ENCODE results near the gene AGBL2. TPM values are rescaled to one million over a fixed set of nuclear protein-coding genes. Genes with fewer than 3 reads are reported as not detected.
"Not testable (repeated sequence)": the region's sequence is repeated elsewhere in the genome, so short reads cannot be mapped to it uniquely, and the experiment has no call there.

The AGBL2 gene
- polyA plus RNA-seq, 1 experiment, result 2.2 TPM

DNA sequence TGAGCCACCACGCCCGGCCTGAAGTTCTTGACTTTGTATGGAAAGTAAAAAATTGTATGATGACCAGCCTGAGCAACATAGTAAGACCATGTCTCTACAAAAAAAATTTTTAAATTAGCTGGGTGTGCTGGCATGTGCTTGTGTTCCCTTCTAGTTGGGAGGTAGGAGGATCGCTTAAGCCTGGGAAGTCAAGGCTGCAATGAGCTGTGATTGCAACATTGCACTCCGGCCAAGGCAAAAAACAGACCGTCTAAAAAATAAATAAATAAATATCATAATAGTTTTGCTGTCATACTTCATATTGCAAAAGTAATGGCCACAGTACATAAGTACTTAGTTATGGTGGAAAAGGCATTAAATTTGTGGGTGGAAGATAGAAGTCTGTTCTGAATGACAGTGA is 3.4 kb downstream of the AGBL2 start:
- H3K4me3 ChIP-seq (ENCODE audit: low read depth, low read length), result no peak overlapping the region
- H3K9me3 ChIP-seq (ENCODE audit: control insufficient read depth, insufficient read depth, low read length), result no peaks in the 10 kb centered on the region
- H3K27ac ChIP-seq (ENCODE audit: low read depth, low read length), result no peak overlapping the region
- no peak for DNase-seq (ENCODE audit: low read depth, low spot score)
- TF ChIP-seq, protein P1, sequence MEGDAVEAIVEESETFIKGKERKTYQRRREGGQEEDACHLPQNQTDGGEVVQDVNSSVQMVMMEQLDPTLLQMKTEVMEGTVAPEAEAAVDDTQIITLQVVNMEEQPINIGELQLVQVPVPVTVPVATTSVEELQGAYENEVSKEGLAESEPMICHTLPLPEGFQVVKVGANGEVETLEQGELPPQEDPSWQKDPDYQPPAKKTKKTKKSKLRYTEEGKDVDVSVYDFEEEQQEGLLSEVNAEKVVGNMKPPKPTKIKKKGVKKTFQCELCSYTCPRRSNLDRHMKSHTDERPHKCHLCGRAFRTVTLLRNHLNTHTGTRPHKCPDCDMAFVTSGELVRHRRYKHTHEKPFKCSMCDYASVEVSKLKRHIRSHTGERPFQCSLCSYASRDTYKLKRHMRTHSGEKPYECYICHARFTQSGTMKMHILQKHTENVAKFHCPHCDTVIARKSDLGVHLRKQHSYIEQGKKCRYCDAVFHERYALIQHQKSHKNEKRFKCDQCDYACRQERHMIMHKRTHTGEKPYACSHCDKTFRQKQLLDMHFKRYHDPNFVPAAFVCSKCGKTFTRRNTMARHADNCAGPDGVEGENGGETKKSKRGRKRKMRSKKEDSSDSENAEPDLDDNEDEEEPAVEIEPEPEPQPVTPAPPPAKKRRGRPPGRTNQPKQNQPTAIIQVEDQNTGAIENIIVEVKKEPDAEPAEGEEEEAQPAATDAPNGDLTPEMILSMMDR (IDR thresholded peaks at IDR 0.05; ENCODE audit: low read depth, low read length), result no peak
- POLR2A ChIA-PET, result no interaction called here
- CTCF ChIA-PET, result no interaction called here
- H3K27me3 ChIP-seq (ENCODE audit: control insufficient read depth, insufficient read depth, low read length), result no peaks in the 10 kb centered on the region

DNA sequence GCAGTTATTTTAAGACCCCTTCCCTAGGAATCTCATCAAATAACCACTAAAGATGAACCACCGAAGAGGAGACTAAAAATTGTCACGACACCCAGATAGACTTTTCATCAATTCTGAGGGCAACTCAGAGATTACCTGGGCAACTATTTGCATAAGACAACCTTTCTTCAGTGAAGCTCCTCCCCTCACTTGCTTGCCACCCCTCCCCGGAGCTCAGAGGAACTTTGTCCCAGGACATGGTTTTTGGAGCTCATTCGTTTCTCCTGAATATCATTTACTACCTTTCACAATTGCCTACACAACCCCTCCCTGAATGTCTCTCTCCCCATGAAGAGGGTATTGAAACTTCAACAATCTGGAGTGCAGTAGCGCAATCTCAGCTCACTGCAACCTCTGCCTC is 3.9 kb downstream of the AGBL2 start:
- POLR2A ChIA-PET, result no interaction called here
- Histone ChIP-seq H3K27me3 (ENCODE audit: control insufficient read depth, insufficient read depth, low read length) (no peaks in the 10 kb centered on the region), H3K4me3 (ENCODE audit: low read depth, low read length) (no peak overlapping the region), H3K9me3 (ENCODE audit: control insufficient read depth, insufficient read depth, low read length) (no peaks in the 10 kb centered on the region), H3K27ac (ENCODE audit: low read depth, low read length) (no peak overlapping the region)
- TF ChIP-seq, protein P1 (IDR thresholded peaks at IDR 0.05; ENCODE audit: low read depth, low read length), result no peak
- DNase-seq (ENCODE audit: low read depth, low spot score), result no peak
- CTCF ChIA-PET, result no interaction called here

DNA sequence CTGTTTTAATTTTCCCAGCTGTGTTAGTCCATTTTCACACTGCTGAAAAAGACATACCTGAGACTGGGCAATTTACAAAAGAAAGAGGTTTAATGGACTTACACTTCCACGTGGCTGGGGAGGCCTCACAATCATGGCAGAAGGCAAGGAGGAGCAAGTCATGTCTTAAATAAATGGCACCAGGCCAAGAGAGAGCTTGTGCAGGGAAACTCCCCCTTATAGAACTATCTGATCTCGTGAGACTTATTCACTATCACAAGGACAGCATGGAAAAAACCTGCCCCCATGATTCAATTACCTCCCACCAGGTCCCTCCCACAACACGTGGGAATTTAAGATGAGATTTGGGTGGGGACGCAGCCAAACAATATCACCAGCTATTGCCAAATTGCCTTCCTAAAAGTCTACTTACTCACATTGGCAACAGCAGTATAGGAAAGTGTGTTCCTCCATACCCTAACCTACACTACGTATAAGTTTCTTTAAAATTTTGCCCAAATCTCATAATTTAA is 7.8 kb downstream of the AGBL2 start:
- H3K27ac ChIP-seq (ENCODE audit: low read depth, low read length); DNase-seq (ENCODE audit: low read depth, low spot score); H3K4me3 ChIP-seq (ENCODE audit: low read depth, low read length); CTCF ChIA-PET; H3K27me3 ChIP-seq (ENCODE audit: control insufficient read depth, insufficient read depth, low read length); POLR2A ChIA-PET; H3K9me3 ChIP-seq (ENCODE audit: control insufficient read depth, insufficient read depth, low read length): not testable (repeated sequence)

DNA sequence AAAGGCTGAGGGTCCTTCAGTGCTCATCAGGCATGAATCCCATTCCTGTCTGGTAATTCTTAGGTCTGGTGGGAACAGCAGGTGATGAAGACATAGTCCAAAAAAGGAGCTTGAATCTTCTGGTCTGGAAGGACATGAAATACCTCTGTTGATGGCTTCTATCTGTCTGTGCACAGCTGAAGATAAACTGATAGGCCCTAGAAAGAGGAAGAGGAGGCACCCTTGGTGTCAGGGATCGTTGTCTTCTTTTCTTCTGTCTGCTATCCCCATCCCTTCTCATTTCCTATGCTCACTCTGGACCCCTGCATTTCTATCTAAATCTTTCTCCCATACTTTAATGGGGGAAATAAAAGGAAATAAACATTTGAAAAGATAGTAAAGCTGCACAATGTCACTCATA is 9.4 kb downstream of the AGBL2 start:
- Histone ChIP-seq H3K9me3 (ENCODE audit: control insufficient read depth, insufficient read depth, low read length) (no peaks in the 10 kb centered on the region), H3K27ac (ENCODE audit: low read depth, low read length) (no peak overlapping the region), H3K4me3 (ENCODE audit: low read depth, low read length) (no peak overlapping the region), H3K27me3 (ENCODE audit: control insufficient read depth, insufficient read depth, low read length) (no peaks in the 10 kb centered on the region)
- TF ChIP-seq, protein P1 (IDR thresholded peaks at IDR 0.05; ENCODE audit: low read depth, low read length), result no peak
- no peak for DNase-seq (ENCODE audit: low read depth, low spot score)
- POLR2A ChIA-PET, result interaction anchor here (0.7 kb wide), 1 partner anchor 27 kb away, joined by 5 read pairs; no protein-coding TSS in a partner anchor
- CTCF ChIA-PET, result no interaction called here

DNA sequence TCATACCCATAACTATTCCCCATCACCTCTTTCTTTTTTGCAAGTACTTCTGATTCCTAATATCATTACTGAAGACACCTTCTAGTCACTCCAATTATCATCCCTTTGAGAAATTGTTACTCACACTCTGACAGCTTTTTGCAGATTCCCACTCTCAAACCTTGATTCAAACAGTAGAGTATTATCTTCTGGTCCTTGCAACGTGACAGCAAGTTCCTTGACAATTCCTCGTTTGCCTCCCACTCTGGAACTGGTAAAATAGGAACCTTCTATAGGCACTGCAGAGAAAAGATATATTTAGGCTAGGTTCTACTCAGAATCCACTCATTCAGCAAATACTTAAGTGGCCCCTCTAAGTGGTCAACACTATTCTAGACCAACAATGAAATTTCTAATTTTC is 23.2 kb downstream of the AGBL2 start:
- ChIA-PET POLR2A (no interaction called here), CTCF (no interaction called here)
- Histone ChIP-seq H3K27me3 (ENCODE audit: control insufficient read depth, insufficient read depth, low read length) (no peaks in the 10 kb centered on the region), H3K9me3 (ENCODE audit: control insufficient read depth, insufficient read depth, low read length) (no peaks in the 10 kb centered on the region), H3K4me3 (ENCODE audit: low read depth, low read length) (no peak overlapping the region), H3K27ac (ENCODE audit: low read depth, low read length) (no peak overlapping the region)
- no peak for DNase-seq (ENCODE audit: low read depth, low spot score)
- TF ChIP-seq, protein P1 (IDR thresholded peaks at IDR 0.05; ENCODE audit: low read depth, low read length), result no peak

DNA sequence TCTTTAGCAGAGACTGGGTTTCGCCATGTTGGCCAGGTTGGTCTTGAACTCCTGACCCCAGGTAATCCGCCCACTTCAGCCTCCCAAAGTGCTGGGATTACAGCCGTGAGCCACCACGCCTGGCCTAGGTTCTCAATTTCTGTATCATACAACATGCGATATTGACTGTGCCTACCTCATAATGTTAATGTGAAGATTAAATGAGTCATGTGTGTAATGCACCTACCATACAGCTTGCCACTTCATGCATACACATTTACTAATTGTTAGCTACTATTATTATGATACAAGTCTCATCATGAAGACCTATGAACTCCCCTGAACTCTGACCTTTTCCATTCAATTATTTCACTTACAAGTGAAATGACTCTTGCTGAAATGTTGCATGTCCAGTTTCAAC is 25.7 kb downstream of the AGBL2 start:
- ChIA-PET CTCF (no interaction called here), POLR2A (no interaction called here)
- Histone ChIP-seq H3K4me3 (ENCODE audit: low read depth, low read length) (no peak overlapping the region), H3K27me3 (ENCODE audit: control insufficient read depth, insufficient read depth, low read length) (no peaks in the 10 kb centered on the region), H3K27ac (ENCODE audit: low read depth, low read length) (no peak overlapping the region), H3K9me3 (ENCODE audit: control insufficient read depth, insufficient read depth, low read length) (no peaks in the 10 kb centered on the region)
- TF ChIP-seq, protein P1 (IDR thresholded peaks at IDR 0.05; ENCODE audit: low read depth, low read length), result no peak
- DNase-seq (ENCODE audit: low read depth, low spot score), result no peak
